Measurements from ENCODE around the gene ZNF488. TPM values are rescaled to one million over a fixed set of nuclear protein-coding genes. Genes with fewer than 3 reads are reported as not detected.

The ZNF488 gene
- total and polyA plus RNA-seq, 7 donors = 0.16 to 0.82 (median 0.65) TPM; not detected in 3

DNA sequence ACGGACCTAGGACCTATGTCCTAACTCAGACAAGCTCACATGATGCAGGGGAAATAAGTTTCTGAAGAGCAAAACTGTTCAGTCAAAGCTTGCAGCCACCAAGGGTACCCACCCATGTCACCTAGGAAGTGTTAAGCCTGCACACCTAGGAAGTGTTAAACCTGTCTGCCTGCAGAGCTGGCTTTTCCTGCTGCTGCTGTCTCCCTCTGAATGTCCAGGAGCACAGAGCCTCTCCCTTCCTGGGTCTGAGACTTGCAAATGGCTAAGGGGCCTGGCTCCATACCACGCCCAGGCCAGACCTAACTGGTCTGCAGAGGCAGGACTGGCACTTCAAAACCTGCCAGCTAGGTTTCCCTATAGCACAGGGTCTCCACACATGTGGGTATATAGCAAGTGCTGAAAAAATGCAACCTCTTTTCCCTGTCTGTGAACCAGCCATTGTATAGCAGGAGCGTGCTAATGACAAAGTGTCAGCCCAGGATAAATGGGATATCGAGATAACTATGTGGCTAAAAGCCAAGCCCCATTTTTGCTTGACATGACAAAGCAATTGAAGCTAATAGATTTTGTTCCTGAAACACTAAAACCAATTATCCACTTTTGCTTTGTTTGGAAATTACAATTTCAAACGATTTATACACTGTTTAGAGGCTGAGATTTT lies 60.3 kb downstream of the ZNF488 start:
- Histone ChIP-seq H3K27me3 (no peaks in the 10 kb centered on the region), H3K27ac (no peak overlapping the region), H3K4me3 (no peak overlapping the region), H3K9me3 (no peaks in the 10 kb centered on the region), H3K4me1 (no peaks in the 10 kb centered on the region), H3K36me3 (no peaks in the 10 kb centered on the region)
- WGBS, 2 donors = 56 to 75% methylated on average over 5 of the region's 5 CpGs
- DNase-seq = no peak
- no peak for TF ChIP-seq POLR2A (IDR thresholded peaks at IDR 0.05)
- no peak for TF ChIP-seq POLR2AphosphoS5 (IDR thresholded peaks at IDR 0.05)
- TF ChIP-seq, protein P1, sequence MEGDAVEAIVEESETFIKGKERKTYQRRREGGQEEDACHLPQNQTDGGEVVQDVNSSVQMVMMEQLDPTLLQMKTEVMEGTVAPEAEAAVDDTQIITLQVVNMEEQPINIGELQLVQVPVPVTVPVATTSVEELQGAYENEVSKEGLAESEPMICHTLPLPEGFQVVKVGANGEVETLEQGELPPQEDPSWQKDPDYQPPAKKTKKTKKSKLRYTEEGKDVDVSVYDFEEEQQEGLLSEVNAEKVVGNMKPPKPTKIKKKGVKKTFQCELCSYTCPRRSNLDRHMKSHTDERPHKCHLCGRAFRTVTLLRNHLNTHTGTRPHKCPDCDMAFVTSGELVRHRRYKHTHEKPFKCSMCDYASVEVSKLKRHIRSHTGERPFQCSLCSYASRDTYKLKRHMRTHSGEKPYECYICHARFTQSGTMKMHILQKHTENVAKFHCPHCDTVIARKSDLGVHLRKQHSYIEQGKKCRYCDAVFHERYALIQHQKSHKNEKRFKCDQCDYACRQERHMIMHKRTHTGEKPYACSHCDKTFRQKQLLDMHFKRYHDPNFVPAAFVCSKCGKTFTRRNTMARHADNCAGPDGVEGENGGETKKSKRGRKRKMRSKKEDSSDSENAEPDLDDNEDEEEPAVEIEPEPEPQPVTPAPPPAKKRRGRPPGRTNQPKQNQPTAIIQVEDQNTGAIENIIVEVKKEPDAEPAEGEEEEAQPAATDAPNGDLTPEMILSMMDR (IDR thresholded peaks at IDR 0.05) = no peak
- TF ChIP-seq EP300 (IDR thresholded peaks at IDR 0.05) = no peak
- intact Hi-C loops (cut with DNase I) = no loop called here

DNA sequence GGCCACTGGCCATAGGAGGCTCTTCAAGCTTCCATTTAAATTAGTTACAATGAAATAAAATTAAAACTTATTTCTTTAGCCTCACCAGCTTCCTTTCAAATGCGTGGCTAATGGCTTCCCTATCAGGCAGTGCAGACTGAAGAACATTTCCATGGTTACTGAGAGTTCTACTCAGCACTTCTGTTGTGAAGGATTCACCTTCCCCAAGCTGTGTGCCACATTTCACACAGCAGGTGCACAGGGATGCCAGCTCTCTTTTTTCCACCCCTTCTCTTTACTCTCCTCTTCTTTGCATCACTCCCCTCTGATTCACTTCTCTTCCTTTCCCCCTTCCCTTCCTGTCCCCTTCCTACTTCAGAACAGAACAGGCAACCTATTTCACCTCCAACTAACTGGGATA lies 61.0 kb downstream of the ZNF488 start:
- Histone ChIP-seq H3K9me3 (no peaks in the 10 kb centered on the region), H3K27ac (no peak overlapping the region), H3K27me3 (no peaks in the 10 kb centered on the region), H3K4me1 (no peaks in the 10 kb centered on the region), H3K36me3 (no peaks in the 10 kb centered on the region), H3K4me3 (no peak overlapping the region)
- TF ChIP-seq, protein P1 (IDR thresholded peaks at IDR 0.05) = no peak
- no peak for TF ChIP-seq POLR2AphosphoS5 (IDR thresholded peaks at IDR 0.05)
- TF ChIP-seq EP300 (IDR thresholded peaks at IDR 0.05) = no peak
- no peak for TF ChIP-seq POLR2A (IDR thresholded peaks at IDR 0.05)
- WGBS, 2 donors = 74 to 77% methylated on average over 1 of the region's 1 CpG
- intact Hi-C loops (cut with DNase I) = no loop called here
- DNase-seq = no peak

DNA sequence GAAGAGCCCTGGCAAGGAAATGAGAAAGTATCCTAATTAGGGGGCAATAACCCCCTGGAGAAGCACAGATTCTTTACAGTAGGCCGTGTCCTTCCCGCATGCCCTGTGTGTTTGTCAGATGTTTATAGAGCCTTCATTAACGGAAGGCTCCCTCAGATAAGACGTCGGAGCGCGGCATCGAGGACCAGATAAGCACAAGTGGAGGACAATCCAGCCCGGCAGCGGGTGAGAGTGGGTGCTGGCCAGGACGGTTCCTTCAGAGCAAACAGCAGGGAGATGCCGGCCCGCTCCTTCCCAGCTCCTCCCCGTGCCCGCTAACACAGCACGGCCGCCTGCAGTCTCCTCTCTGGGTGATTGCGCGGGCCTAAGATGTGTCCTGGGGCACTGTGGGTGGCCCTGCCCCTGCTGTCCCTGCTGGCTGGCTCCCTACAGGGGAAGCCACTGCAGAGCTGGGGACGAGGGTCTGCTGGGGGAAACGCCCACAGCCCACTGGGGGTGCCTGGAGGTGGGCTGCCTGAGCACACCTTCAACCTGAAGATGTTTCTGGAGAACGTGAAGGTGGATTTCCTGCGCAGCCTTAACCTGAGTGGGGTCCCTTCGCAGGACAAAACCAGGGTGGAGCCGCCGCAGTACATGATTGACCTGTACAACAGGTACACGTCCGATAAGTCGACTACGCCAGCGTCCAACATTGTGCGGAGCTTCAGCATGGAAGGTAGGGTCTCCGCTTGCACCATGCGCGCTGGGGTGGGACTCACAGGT lies 61.6 kb downstream of the ZNF488 start, which contains the start of gene GDF2:
Gene GDF2 (plus strand): TSS at position 155 of the 762 bp plus-strand sequence. CDS start 215 bp downstream, at position 370.
- 88 to 91% methylated on average over 35 of the region's 35 CpGs for WGBS, 2 donors
- H3K9me3 ChIP-seq = no peaks in the 10 kb centered on the region
- intact Hi-C loops (cut with DNase I) = no loop called here
- DNase-seq = no peak
- no peak within 1 kb of the TSS for H3K4me3 ChIP-seq
- H3K36me3 ChIP-seq = no peaks in the 10 kb centered on the region
- no peak within 1 kb of the TSS for H3K27ac ChIP-seq
- H3K27me3 ChIP-seq = no peaks in the 10 kb centered on the region
- H3K4me1 ChIP-seq = no peaks in the 10 kb centered on the region
- TF ChIP-seq, protein P1 (IDR thresholded peaks at IDR 0.05) = no peak
- TF ChIP-seq POLR2A (IDR thresholded peaks at IDR 0.05) = no peak
- TF ChIP-seq POLR2AphosphoS5 (IDR thresholded peaks at IDR 0.05) = no peak
- no peak for TF ChIP-seq EP300 (IDR thresholded peaks at IDR 0.05)

DNA sequence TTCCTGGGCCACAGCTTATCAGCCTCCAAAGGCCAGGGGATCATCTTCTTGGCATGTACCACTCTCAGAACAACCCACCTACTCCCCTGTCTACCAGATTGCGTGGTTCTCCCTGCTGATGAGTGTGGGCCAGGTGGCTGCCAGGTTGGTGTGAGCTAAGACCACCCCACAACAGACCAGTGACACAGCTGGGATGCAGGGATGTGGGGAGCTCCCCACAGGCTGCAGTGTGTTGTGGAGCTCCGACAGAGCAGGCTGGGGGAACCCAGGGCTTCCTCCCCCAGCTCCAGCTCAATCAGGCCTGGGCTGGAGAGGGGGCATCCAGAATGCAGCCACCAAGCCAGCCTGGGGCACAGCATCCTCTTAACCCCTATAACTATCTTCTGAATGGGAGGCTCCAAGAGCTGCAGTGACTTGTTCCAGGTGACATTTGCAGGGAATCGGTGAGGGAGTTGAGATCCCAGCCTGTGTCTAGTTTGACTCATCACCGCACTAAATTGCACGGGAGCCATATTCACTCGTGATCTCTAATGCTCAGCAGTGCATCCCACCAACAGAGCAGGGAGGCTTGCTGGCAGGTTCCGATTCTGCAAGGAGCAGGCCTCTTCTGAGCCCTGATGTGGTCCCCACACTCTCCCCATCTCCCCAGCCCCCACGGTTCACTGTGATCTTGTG lies 62.4 kb downstream of the ZNF488 start:
- Histone ChIP-seq H3K27ac (no peak overlapping the region), H3K4me3 (no peak overlapping the region), H3K36me3 (no peaks in the 10 kb centered on the region), H3K9me3 (no peaks in the 10 kb centered on the region), H3K27me3 (no peaks in the 10 kb centered on the region), H3K4me1 (no peaks in the 10 kb centered on the region)
- TF ChIP-seq, protein P1 (IDR thresholded peaks at IDR 0.05) = no peak
- TF ChIP-seq POLR2AphosphoS5 (IDR thresholded peaks at IDR 0.05) (no peak), EP300 (IDR thresholded peaks at IDR 0.05) (no peak), POLR2A (IDR thresholded peaks at IDR 0.05) (no peak)
- no peak for DNase-seq
- intact Hi-C loops (cut with DNase I) = no loop called here
- WGBS, 2 donors = 78 to 91% methylated on average over 8 of the region's 8 CpGs
